IPS DF 4.7 (cell line): Measurements from ENCODE around the gene SLC45A1.

Source experiments
- DNase-seq: peaks from one replicate; pipeline ENCODE4 v3.0.0-alpha.2; 2013; ENCODE audit warnings: low spot score; ENCODE audit errors: extremely low read depth

Gene SLC45A1

DNA sequence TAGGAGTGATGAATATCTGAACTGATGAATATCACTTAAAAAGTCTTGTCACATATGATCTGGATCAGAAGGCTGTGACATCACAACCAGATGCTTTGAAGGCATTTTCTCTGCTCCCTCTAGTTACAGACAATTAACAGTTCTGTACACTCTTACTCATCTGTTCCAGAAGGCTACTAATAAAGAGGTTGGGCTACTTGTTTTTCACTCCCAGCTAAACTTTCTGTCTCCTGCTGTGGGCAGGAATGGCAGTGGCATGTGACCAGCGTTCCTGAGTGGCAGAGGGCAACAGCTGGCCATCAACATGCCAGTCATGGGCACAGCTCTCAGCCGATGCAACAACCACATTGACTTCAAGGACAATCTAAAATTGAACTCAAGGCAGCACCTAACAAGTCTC is 66.7 kb downstream of the SLC45A1 start:
- no peak for DNase-seq

DNA sequence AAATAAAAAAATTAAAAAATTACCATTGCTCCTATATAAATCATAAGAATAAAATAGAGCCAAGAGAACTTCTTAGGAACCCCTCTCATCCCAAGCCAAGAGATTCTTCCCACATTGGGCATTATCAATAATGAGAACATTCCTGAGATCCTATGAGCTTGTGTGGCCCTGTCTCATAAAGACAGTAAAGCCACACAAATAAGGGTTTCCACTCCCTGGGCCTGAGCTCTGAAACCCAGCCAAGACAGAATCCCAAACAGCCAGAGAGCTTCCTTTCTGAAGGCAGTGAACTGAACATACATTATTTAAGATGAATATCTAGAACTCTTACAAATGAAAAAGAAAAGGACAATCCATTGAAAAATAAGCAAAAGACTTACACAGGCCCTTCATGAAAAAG is 68.3 kb downstream of the SLC45A1 start:
- no peak for DNase-seq

DNA sequence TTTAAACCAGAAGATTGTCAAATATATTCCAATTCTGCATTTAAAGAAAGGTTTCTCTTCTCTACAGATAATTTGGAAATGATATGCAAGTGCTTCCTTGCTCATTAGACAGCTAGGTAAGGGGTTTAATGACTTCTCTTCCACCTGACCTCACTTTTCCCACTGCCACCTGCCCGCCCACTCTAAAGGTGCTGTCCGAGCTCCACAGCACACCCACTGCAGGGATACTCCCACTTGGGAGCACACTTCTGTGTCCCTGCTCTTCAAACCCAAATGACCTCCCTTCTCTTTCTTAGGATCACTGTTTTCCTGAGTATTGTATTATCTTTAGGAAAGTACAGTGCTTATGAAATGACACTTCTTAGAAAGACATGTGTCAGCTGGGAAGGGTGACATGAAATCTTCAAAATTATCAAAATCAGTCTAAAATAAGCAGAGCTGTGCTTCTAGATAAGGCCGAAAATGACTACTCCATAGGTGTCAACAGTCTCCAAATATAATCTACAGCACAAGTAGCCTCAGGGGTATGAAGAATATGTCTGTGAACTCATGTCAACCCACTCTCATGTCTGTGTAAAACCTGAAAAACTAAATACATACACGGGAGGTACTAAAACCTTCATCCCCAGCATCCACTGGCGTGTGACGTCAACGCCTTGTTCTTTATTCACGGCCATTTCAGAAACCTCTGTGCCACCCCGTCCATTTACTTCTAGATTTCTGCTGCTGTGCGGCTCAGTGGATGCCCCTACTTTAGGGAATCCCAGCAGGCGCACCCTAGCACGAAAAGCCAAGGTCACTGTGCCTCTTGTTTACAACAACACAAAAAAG is 71.0 kb downstream of the SLC45A1 start:
- DNase-seq: no peak

DNA sequence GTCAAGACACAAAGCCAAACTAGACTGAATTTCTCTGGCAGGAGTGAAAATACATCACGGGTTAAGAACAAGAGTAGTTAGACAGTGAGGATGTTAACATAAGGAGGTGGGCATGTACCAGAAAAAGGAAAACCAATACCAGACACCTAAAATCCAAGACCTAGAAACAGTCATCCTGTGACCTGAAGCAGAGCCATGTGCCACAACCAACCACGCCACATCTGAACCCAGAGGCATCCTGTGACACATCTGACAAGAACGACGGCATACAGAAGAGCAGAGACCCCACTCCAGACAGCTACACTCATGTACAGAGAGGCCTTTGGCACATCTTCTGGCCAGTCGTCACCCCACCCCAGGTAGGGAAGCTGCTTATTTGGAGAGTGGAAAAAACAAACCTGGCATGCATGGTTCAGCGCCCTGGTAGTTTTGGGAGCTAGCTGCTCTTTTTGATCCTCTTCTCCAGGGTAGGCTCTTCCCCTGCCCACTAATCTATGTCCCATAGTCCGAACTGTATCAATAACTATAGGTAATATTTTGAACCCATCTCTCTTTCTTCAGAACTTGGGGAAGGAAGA is 72.1 kb downstream of the SLC45A1 start:
- no peak for DNase-seq

DNA sequence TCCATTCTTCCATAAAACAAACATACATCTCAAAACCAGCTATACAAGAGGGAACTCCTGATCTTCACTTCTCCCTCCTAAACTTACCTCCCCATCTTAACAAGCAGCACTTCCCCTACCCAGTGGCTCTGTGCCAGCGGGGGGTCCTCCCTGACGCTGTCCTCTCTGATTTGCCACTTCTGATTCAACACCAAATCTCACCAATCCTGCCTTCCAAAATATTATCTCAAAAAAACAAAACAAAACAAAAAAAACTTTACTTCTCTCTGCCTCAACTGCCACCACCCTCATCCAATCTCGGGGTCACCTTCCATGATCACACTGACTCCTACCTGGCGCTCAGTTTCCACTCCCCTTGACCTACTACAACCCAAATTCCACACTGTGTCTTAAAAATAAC is 72.8 kb downstream of the SLC45A1 start:
- no peak for DNase-seq

DNA sequence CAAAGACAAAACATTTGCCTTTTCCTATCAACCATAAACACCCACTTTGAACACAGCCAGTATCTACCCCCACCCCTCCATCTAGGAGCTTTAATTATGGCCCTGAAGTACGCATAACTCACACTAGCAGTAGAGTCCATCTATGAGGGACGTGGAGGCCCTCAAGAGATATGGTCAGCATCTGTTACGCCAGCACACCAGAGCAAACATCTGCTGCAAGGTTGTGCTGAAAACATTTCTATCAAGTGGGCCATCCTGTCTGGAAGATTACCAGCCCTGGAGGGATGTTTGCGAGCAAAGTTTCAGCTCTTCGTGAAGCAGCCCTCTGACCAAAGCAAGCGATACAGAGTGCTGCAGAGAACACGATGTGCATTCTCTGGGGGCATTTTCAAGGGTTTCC is 74.6 kb downstream of the SLC45A1 start:
- DNase-seq: no peak
